Midbrain (tissue), 1 donor: ENCODE results near the gene PSAPL1.

Source experiments
- DNase-seq: peaks from one replicate; lab custom pipeline; 2025; lab: John Stamatoyannopoulos, UW

The PSAPL1 gene

DNA sequence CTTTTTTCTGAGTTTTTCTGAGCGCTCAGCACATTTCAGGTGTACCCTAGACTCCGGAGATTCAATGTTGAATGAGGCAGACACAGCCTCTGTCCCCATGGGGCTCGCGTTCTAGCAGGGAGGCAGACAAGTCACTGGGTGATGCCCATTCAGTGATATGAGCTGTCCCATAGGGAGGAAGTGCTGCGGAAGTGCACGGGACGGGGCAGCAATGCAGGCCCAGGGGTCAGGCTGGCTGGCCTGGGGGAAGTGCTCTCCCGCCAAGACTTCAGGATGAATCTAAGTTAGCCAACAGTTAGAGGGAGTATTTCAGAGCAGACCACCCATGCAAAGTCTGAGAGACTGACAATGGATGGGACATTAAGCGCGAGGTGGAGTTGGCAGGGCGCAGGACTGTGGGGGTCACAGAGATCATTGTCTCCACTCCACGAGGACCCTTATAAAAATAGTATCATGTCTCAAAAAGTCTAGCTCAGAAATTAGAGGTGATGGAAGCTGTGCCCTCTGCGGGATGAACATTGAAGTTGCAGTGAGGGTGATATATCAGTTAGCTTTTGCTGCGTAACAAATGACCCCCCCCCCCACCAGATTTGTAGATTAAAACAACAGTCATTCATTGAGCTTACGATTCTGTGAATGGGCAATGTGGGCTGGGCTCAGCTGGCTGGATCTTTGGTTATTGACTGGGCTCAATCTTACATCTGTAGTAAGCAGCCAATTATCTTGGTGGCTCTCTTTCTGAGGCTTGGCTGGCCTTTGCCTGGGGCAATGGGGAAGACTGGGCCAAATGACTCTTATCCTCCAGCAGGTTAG, 16.4 kb downstream of the PSAPL1 start:
- DNase-seq = no peak

DNA sequence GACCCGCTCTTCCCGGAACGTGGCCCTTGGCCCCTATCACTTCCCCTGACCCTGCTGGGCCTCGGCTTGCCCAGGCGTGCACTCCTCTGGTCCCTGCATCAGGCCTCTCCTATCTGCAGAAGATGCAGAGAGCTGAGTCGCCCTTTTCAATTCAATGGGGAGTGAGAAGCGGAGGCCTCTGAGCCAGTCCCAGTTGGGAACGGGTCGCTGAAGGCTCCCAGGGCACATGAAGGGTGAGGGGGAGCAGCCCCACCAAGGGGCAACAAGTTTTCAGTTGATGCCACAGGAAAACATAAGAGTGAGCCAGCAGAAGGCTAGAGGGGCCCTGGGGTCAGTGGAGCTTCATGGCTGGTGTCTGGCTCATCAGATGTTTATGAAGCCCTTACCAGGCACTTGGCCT, 17.1 kb downstream of the PSAPL1 start:
- no peak for DNase-seq

DNA sequence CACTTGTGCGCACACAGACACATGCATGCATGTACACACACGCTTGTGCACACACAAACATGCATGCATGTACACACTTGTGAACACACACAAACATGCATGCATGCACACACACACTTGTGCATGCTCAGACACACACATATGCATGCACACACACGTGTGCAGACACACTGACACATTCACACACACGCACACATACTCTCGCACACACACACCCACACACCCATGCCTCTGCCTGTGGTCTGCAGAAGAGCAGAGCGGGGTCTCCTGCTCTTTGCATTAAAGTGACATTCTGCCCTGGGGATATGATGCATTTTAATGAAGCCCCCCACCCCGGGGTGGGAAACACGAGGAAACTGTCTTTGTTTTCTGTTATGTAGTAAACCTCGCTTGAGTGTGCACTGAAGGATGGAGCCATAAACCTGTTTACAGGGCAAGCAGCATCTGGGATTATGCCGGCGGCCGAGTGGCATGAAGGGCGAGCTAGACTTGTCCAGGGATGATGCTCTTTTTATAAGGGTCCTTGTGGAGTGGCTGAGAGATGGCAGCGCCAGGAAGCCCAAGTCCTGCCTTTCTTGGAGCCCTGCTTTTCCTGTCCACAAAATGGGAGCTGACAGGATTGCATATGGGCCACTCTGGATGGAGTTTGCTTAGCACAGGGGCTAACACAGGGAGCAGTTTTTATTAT, 17.8 kb downstream of the PSAPL1 start:
- DNase-seq = no peak

DNA sequence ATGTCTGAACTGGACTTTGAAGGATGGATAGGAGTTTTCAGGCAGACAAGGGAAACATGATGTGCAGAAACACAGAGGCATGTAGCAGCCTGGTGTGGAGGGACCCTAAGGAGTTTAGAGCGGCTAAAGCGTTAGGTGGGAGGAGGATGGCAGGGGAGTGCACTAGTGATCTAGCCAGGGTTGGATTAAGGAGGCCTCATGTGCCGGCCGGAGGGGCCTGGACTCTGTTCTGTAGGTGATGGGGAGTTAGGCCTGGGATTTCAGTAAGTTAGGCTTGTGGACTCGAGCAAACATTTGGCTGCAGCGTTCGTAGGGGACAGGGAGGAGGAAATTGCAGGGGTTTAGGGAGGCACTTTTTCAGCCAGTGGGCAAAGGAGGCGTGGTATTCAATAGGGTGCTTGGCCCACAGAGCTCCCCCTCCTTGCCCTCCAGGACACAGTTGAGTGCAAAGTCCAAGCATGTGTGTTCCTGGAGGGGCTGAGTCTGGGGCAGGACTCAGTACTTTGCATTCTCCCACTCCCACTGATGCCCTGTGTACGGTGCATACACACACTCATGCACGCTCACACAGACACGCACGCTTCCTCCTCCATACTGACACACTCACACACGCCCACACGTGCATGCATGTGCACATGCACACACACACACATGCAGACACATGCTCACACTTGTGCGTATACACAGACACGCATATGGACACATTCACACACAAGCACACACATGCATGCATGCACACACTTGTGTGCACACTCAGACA, 18.6 kb downstream of the PSAPL1 start:
- DNase-seq = no peak

DNA sequence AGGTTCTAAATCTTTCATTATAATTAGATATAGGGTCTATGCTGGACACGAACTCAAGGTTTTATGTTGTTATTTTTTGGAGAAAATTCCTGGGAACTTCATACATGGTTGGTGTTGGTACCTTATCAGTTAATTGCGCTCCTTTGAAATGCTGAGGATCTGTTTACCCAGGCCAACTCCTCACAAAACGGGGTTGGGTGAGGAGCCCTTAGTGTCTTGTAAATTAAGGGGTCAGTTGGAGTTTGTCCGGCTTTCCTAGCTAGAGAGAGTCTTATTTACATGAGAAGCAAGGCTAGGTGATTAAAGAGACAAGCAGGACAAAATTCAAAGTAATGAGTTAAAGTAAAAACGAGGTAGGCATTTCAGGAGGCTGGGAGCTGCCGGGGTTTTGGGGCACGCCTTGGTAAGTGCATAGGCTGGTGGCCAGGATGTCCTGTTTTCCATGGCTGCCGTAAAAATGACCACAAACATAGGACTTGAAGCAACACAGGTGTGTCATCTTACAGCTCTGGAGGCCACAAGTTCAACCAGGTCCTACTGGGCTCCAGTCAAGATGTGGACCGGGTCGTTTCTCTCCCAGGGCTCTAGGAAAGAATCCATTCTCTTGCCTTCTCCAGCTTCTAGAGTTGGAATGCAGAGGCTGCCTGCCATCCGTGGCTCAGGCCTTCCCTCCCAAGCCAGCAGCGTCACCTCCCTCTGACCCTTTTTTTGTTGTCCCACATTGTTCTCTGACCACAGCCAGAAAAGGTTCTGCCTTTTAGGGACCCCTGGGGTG, 19.8 kb downstream of the PSAPL1 start:
- DNase-seq = no peak

DNA sequence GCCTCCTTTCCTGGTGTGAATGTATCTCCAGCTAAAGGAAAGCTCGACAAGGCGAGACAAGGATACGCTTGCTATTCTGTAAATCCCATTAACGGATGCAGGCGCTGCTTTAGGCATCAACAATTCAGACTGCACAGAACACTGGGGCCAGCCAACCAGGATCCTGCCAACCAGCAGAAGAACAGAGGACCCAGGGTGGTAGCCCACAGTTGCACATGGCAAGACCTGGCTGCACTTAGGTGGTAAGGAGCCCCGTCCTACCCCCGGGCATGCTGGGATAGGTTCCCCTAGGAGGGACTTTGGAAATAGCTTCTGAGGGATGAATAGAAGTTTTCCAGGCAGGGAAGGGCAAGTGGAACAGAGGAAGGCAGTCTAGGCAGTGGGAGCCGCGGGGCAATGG, 20.7 kb downstream of the PSAPL1 start:
- DNase-seq = no peak

DNA sequence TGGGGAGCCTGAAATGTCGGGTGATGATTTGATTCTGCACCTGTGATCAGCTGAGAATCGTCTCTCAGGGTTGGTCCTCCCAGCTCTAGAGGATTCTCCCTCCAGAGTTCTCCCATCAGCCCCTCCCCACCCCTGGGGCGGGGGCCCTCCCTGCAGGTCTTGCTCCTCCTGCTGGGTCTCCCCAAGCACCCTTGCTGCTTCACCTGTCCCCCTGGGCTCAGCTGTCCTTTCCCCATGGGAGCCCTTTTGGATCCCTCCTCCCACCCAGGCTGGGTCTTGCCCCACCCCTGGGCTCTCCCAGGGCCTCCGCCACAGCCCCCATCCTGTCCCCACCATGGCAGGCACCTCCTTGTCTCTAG, 22.2 kb downstream of the PSAPL1 start:
- no peak for DNase-seq

DNA sequence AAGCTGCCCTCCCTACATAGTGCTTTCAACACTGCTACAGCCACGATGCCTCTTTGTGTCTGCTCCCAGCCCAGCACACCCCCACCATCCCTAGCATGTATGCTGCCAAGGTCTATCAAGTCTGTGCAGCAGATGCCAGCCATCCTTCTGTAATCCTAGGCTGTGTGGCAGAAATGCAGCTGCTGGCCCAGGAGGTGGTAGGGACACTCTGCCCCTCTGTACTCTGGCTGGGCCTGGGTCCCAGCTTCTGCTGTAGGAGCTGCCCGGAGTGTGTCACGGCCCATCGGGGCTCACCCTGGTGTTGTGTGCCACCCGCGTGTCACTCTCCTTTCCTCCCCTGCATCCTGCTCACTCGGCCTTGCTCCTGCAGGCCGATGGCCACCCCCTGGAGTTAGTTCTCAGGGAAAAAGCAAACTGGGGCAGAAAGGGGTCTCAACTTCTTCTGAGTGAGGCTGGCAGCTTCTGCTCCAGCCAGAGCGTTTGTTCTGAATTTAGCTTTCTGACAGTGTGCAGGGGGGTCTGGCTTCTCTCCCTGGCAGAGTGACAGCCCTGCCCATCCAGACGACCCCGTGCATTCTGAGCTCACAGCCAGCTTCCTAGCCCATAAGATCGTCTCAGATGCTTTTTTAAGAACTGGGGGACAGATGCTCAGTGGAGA, 22.7 kb downstream of the PSAPL1 start:
- no peak for DNase-seq

DNA sequence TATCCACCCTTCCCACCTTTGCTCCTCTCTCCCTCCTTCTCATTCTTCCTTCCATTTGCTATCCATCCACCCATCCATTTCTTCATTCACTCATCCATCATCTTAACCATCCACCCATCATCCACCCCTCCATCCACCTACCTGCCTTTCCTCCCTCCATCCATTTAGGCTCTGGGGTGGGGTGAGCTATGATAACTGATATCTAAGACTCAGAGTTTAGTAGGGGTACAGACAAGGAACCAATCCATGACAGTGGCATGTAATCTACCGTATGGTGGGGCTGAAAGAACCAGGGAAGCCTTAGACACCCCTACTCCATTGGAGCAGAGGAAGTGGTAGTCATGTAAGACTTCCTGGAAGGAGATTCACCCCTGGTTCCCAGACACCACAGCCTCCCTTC, 23.2 kb downstream of the PSAPL1 start:
- DNase-seq = no peak

DNA sequence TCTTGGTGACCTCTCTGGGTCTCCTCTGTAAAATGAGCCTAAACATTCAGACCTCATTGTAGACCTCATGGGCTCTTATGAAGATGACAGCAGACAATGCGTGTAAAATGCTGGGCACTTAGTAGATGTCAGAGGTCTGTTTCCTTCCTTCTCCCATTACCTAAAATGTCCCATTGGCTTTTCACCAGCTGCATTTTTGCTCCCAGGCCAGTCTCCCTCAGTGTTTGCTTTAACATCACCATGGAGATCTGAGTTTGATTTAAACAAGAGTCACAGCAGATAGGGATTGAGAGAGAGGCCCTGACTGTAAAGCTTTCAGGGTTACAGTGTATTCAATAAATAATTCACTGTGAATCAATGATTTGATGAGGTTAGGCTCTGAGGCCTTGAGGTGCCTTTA, 24.3 kb downstream of the PSAPL1 start:
- no peak for DNase-seq

DNA sequence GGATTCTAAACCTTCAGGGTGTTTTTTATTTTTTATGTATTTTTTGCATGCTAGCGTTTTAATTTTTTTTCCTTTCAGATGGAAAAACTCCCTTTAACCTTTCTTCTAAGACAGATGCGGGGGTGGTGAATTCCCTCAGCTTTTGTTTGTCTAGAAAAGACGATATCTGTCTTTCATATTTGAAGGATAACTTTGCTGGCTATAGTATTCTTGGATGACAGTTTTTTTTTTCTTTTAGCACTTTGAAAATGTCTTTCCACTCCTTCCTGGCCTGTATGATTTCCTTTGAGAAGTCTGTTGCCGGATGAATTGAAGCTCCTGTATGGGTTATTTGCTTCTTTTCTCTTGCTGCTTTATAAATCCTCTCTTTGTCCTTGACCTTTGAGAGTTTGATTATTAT, 26.6 kb downstream of the PSAPL1 start:
- DNase-seq = no peak

DNA sequence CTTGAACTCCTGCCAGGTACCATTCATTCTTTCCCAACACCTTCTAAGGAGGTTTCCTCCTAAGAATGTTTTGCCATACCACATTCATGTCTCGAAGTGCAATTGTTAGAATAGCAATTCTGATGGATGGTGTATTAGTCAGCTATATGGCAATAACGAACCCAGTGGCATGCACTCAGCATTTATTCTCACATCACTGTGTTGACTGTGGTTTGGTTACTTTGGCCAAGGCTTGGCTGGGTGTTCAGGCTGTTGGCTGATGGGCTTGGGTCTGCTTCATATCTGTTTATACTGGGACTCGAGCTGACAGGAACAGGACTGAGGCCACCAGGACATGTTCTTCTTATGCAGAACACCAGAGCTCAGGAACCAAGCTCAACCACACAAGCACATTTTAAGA, 31.7 kb downstream of the PSAPL1 start:
- no peak for DNase-seq

DNA sequence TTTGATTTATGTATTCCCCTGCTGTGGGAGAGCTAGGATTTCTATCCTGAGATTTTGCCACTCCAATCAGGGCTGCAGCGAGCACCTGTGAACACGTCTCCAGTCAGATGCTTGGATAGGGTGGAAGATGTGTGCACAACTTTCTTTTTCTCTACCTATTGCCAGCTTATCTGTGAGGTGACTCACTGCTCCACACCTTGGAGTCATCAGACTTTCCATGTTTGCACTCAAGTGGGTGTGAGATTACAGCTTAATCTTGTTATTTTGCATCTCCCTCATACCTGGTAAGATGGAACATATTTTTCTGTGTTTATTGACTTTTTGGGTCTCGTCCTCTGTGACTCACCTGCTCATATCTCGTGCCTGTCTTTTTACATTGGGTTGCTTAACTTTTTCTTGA, 32.2 kb downstream of the PSAPL1 start:
- DNase-seq = no peak

DNA sequence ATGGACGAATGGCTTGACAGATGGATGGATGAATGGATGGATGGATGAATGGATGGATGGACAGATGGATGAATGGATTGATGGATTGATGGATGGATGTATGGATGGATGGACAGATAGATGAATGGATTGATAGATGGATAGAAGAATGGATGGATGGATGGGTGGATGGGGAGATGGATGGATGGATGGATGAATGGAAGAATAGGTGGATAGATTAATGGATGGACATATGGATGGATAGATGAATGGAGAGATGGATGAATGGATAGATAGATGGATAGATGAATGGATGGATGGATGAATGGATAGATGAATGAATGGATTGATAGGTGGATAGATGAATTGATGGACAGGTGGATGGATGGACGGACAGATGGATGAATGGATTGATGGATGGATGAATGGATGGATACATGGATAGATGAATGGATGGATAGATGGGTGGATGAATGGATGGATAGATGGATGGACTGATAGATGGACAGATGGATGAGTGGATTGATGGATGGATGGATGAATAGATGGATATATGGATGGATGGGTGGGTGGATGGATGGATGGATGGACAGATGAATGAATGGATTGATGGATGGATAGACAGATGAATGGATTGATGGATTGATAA, 33.9 kb downstream of the PSAPL1 start:
- no peak for DNase-seq

DNA sequence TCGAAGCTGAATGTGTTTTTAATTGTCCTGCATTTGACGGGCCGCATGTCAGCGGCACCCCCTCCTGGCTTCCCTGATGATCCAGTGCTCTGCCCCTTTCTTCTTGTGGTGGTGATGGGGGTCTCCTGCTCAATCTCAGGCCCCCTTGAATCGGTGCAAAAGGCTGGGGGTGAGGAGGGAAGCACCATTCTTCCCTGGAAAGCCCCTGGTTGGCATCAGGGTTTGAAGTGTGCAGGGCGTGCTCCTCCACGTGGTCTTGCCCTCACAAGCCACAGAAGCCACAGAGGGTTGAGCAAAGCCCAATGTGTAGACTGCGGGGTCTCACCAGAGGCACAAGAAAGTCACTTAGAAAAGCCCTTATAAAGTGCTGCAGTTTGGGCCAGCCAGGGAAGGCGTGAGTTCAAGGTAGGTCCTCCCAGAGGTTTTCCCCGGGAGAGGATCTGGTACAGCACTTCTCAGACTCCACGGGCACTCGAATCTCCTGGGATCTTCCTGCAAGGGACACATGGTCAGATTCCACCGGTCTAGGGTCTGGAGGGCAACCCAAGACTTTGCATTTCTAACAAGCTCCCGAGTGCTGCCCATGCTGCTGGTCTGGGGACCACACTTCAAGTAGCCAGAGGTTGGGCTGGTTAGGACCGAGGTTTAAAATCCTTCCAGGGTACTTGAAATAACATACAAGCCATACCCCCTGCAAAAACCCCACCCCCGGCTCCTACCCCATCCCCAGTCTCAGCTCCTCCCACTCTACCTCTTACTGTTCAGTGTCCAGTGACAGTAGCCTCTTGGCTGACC, 35.1 kb downstream of the PSAPL1 start:
- DNase-seq = no peak

DNA sequence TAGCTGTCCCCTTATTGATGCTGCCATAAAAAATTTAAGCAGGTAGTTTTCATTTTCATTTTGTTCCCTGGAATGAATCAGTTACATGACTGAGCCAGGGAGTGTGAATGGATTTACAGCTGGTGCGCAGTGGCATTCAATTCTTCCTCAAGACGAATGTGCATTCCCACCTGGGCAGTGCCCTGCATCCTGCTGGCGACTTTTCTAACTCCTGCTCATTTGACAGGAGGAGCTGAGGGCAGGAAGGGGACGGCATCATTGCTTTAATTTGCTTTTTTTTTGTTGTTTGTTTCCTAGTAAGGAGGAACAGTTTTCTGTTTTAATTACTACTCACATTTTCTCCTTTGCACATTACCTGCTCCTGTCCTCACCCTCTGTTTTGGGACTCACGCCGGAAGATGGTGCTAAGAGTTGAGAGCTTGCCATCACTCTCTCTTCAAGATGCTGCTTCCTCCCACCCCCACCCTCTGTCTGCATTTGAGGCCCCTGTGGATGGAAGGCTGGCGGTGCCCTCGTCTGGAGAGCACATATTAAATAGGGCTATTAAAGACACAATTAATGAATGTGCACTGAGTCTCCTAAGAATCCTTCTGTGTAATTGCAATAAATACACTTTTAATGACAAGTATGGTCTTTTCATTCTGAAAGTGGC, 35.8 kb downstream of the PSAPL1 start:
- DNase-seq = no peak

DNA sequence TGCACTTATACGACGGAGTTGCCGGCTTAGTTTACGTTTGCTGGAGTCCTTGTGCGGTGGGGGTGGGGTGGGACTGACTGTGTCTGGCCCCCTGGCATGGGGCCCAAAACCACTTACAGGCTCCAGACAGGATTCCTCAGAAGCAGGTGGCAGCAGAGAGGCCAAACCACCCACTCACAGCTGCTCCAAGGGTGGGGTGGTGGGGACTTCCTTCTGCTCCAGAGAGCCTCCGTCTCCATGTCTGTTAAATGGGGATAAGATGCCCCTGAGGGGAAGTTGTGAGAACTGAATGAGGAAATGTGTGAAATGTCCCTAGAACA, 36.7 kb downstream of the PSAPL1 start:
- no peak for DNase-seq

DNA sequence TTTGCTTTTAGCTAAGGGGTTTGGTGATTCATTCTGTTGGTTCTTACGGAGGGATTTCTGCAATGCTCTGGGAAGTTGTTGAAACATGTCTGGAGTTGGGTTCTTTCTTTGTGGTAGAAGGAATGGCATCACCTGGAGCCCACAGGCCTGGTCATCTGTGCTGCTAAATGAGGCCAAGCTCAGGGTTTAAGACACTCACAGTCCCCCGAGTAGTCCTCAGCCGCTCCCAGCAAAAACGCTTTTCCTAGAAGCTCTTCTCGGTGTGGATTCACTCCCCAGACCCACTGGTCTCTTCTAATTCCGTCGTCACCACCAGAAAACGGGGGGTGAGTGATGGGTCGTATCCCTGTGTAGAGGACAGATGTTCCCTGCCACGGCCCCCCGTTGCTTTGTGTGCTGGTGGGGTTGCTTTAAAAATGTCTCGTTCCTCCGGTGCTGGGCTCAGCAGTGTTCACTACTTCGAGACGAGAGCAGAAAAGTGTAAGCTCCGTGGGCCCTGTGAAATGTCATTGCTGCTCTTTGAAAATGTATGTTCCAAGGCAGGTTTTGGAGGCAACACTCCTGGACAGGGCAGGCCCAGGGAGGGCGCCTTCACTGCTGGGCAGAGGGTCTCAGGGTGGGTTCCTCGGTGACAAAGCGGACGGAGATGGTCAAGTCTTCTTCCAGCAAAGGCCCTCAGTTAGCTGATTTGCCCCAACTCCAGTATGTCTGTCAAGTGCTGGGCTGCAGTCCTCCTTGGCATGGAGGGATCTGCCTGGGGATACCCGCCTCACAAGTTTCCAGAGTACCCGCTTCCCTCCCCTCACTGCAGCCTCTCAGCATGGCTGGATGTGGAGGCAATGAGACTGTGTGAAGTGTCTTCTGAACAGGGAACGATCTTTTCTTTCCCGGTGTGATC, 37.3 kb downstream of the PSAPL1 start:
- DNase-seq = no peak
